Activated CD4-positive, alpha-beta T cell treated with anti-CD3 and anti-CD28 coated beads, Interleukin-2, amount 10 ng/mL, durations not matched to agents 24 days and 14 days (primary cell): ENCODE data around the gene LTB. TPM values are rescaled to one million over a fixed set of nuclear protein-coding genes. Genes with fewer than 3 reads are reported as not detected.
A peak's percentile ranks its signal among the peaks of the same experiment; 100 is the strongest.
"Not testable (repeated sequence)": the region's sequence is repeated elsewhere in the genome, so short reads cannot be mapped to it uniquely, and the experiment has no call there.

Source experiments
- DNase-seq: peaks from one replicate; pipeline ENCODE4 v3.0.0; 2022
- H3K27ac Mint-ChIP-seq: one replicate; pipeline ENCODE4 v1.8.0; 2022; ENCODE audit warnings: mild to moderate bottlenecking, mixed read lengths
- H3K27me3 Mint-ChIP-seq: one replicate; pipeline ENCODE4 v1.8.0; 2022; ENCODE audit warnings: mixed read lengths
- H3K36me3 Mint-ChIP-seq: one replicate; pipeline ENCODE4 v1.8.0; 2022; ENCODE audit warnings: low read depth, mild to moderate bottlenecking, mixed read lengths
- H3K4me1 Mint-ChIP-seq: one replicate; pipeline ENCODE4 v1.8.0; 2021; ENCODE audit warnings: mixed read lengths
- H3K4me3 Mint-ChIP-seq: one replicate; pipeline ENCODE4 v1.8.0; 2022; ENCODE audit warnings: mild to moderate bottlenecking, moderate library complexity, mixed read lengths
- H3K9me3 Mint-ChIP-seq: one replicate; pipeline ENCODE4 v1.8.0; 2021; ENCODE audit warnings: mixed read lengths
- intact Hi-C: fragments of 100-400 bp; cut with micrococcal nuclease; formaldehyde crosslinking; loops from one replicate; pipeline ENCODE4 v1.15.1; 2023
- total RNA-seq: library from RNA; stranded (reverse); gene quantifications from 2 replicates; pipeline ENCODE4 v1.2.3, GENCODE V29; 2022

Gene LTB
- total RNA-seq, 1 donor from 2014 or later, result 134 TPM

DNA sequence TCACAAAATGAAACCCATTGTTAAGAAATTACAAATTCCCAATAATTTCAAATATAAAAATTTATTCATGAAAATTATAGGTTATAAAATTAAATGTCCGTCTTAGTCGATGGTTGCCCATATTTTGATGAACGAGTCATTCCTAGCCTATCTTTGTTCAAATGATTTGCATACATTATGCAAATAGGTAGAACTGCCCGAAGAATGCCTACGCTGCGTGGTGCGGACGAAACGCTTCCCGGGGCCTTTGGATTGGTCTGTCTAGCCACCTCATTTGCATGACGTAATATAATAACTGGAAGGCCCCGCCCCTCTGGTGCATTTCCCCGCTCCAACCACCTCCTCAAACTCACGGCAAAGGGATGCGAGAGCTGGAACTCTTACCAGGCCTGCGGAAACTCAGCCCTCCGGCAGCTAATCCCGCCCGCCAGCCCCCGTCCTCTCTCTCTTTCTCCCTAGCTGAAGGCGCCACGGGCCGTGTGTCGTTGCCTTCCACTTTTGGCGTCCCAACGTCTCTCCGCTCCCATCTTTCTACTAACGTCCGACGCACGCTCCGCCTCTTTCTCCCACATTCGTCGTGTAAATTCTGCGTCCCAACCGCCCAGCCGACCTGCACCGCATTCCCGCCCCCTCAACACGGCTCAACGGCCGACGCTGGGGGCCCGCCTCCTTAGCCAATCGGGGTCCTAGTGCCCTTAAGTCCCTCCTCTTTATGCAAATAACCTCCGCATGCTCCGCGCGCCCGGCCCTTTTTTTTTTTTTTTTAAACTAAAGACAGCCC is 37.8 kb upstream of the LTB start:
- intact Hi-C loops, result loop anchor here (1.0 to 2.0 kb wide), 8 partner anchors 32 to 423 kb away; partner anchors contain the start of genes BAG6, DDX39B and NFKBIL1
- Mint-ChIP-seq H3K27ac (peak overlapping the region; percentile 95), H3K4me1 (peaks cover 46% of the 10 kb centered on the region)

GRCh38 chr6:31617010-31617409 is 34.8 kb upstream of the LTB start:
- Mint-ChIP-seq H3K4me1 (peaks cover 38% of the 10 kb centered on the region), H3K27ac (peak overlapping the region; percentile 96), H3K9me3 (no peaks in the 10 kb centered on the region), H3K36me3 (peaks cover 27% of the 10 kb centered on the region), H3K27me3 (no peaks in the 10 kb centered on the region), H3K4me3 (peak overlapping the region; percentile 94)
- no peak for DNase-seq
- intact Hi-C loops, result no loop called here

More for the DNA sequence above, 37.8 kb upstream of the LTB start:
- peak overlapping the region; percentile 90 for H3K4me3 Mint-ChIP-seq
- H3K27me3 Mint-ChIP-seq, result no peaks in the 10 kb centered on the region
- no peaks in the 10 kb centered on the region for H3K9me3 Mint-ChIP-seq
- H3K36me3 Mint-ChIP-seq, result peaks cover 53% of the 10 kb centered on the region
- DNase-seq, result peak; percentile 99

DNA sequence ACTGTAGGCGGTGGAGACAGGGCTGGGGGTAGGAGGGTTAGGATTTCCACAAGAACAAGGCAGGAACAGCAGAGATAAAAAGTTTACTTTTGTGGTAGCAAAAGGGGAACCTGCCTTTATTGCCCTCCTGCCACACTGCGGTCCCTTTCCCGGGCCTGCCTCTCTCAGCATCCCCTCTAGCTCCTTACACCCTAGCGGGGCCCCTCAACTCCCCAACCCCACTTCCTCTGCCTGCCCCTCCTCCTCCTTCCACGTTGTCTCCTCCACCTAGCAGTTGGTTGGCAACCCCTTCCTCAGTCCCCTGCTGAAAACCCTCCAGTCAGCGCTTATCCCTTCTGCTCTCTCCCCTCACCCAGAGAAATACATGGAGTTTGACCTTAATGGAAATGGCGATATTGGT is 33.5 kb upstream of the LTB start:
- H3K27me3 Mint-ChIP-seq, result no peaks in the 10 kb centered on the region
- DNase-seq, result peak; percentile 80
- H3K27ac Mint-ChIP-seq, result peak overlapping the region; percentile 96

GRCh38 chr6:31614684-31615578 is 32.7 kb upstream of the LTB start, which contains the start of gene AIF1:
AIF1 (plus strand) TSS chr6:31615234; CDS start chr6:31615330, 96 bp downstream.
- DNase-seq, result no peak
- H3K4me1 Mint-ChIP-seq, result peaks cover 30% of the 10 kb centered on the region
- peaks cover 15% of the 10 kb centered on the region for H3K36me3 Mint-ChIP-seq
- intact Hi-C loops, result no loop called here
- peak within 1 kb of the TSS; percentile 96 for H3K27ac Mint-ChIP-seq
- peak within 1 kb of the TSS; percentile 94 for H3K4me3 Mint-ChIP-seq
- H3K9me3 Mint-ChIP-seq, result no peaks in the 10 kb centered on the region
- no peaks in the 10 kb centered on the region for H3K27me3 Mint-ChIP-seq

More for the DNA sequence above, 33.5 kb upstream of the LTB start:
- Mint-ChIP-seq H3K9me3 (no peaks in the 10 kb centered on the region), H3K4me3 (peak overlapping the region; percentile 94), H3K36me3 (peaks cover 17% of the 10 kb centered on the region), H3K4me1 (peaks cover 32% of the 10 kb centered on the region)
- intact Hi-C loops, result no loop called here

DNA sequence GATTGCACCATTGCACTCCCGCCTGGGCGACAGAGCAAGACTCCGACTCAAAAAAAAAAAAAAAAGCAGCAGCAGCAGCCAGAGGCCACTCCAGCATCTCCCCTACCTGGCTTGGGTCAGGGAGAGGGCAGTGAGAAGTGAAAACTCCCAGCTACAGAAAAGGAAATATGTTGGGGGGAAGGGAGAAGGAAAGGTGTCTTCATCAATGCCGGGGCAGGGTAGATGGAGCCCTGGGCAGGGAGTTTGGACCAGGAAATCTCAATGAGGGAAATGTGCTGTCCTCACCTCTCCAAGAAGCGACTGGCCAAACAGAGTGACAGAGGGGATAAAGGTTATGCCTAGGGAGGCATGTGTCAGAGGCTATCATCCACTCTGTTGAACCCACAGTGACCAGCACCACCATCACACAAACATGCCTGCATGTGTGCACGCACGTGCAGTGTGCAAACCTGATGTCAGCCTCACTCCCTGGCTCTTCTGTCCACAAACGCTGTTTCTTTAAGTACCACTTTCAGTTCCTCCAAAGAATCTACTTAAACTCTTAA is 31.9 kb upstream of the LTB start:
- Mint-ChIP-seq H3K4me3 (no peak overlapping the region), H3K9me3 (no peaks in the 10 kb centered on the region)

GRCh38 chr6:31610968-31611367 is 28.7 kb upstream of the LTB start:
- intact Hi-C loops, result no loop called here
- H3K4me1 Mint-ChIP-seq, result peaks cover 18% of the 10 kb centered on the region
- no peaks in the 10 kb centered on the region for H3K27me3 Mint-ChIP-seq
- H3K36me3 Mint-ChIP-seq, result no peaks in the 10 kb centered on the region
- DNase-seq, result no peak
- no peak overlapping the region for H3K4me3 Mint-ChIP-seq
- no peaks in the 10 kb centered on the region for H3K9me3 Mint-ChIP-seq
- no peak overlapping the region for H3K27ac Mint-ChIP-seq

More for the DNA sequence above, 31.9 kb upstream of the LTB start:
- no peak for DNase-seq
- Mint-ChIP-seq H3K27ac (no peak overlapping the region), H3K4me1 (peaks cover 27% of the 10 kb centered on the region), H3K27me3 (no peaks in the 10 kb centered on the region), H3K36me3 (peaks cover 13% of the 10 kb centered on the region)
- intact Hi-C loops, result no loop called here

- no peak for DNase-seq
- H3K27me3 Mint-ChIP-seq, result no peaks in the 10 kb centered on the region
- H3K36me3 Mint-ChIP-seq, result no peaks in the 10 kb centered on the region
- H3K9me3 Mint-ChIP-seq, result no peaks in the 10 kb centered on the region
- H3K4me3 Mint-ChIP-seq, result no peak overlapping the region
- peaks cover 6% of the 10 kb centered on the region for H3K4me1 Mint-ChIP-seq
- no peak overlapping the region for H3K27ac Mint-ChIP-seq
- intact Hi-C loops, result no loop called here
Measured at GRCh38 chr6:31609519-31610406, 27.5 kb upstream of the LTB start.

GRCh38 chr6:31607317-31607716 is 25.1 kb upstream of the LTB start:
- Mint-ChIP-seq H3K27ac (no peak overlapping the region), H3K27me3 (peaks cover 2% of the 10 kb centered on the region), H3K4me3 (no peak overlapping the region), H3K9me3 (no peaks in the 10 kb centered on the region), H3K36me3 (no peaks in the 10 kb centered on the region), H3K4me1 (peaks cover 6% of the 10 kb centered on the region)
- DNase-seq, result no peak
- intact Hi-C loops, result no loop called here

- H3K4me3 Mint-ChIP-seq, result no peak overlapping the region
- H3K36me3 Mint-ChIP-seq, result no peaks in the 10 kb centered on the region
- intact Hi-C loops, result no loop called here
- H3K4me1 Mint-ChIP-seq, result peaks cover 41% of the 10 kb centered on the region
- no peak overlapping the region for H3K27ac Mint-ChIP-seq
- H3K27me3 Mint-ChIP-seq, result no peaks in the 10 kb centered on the region
- peak; percentile 84 for DNase-seq
- H3K9me3 Mint-ChIP-seq, result no peaks in the 10 kb centered on the region
Measured at GRCh38 chr6:31597006-31597405, 14.8 kb upstream of the LTB start.

DNA sequence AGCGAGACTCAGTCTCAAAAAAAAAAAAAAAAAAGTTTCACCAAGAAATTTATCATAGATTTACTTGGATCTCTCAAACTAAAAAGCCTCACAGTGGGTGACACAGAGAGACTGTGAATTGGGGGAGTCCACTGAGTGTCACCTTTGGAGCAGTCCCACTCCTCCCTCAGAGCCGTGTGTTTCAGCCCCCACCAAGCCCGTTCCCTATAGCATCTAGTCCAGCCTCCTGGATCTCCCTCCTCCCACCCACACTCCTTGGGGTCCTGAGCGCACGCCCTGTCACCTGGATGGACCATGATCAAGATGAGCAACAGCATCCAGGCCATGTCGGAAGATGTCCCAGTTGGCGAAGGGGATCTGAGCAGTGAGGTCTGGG is 10.2 kb upstream of the LTB start:
- H3K4me3 Mint-ChIP-seq, result peak overlapping the region; percentile 76
- peaks cover 12% of the 10 kb centered on the region for H3K36me3 Mint-ChIP-seq
- no peaks in the 10 kb centered on the region for H3K9me3 Mint-ChIP-seq
- H3K27ac Mint-ChIP-seq, result peak overlapping the region; percentile 71
- no peaks in the 10 kb centered on the region for H3K27me3 Mint-ChIP-seq
- intact Hi-C loops, result no loop called here
- H3K4me1 Mint-ChIP-seq, result peaks cover 49% of the 10 kb centered on the region
- peak; percentile 66 for DNase-seq

GRCh38 chr6:31590691-31591090 is 8.5 kb upstream of the LTB start:
- H3K36me3 Mint-ChIP-seq, result peaks cover 13% of the 10 kb centered on the region
- intact Hi-C loops, result not testable (repeated sequence)

GRCh38 chr6:31588871-31589650 is 6.8 kb upstream of the LTB start:
- intact Hi-C loops, result no loop called here
- H3K4me1 Mint-ChIP-seq, result peaks cover 58% of the 10 kb centered on the region

More at GRCh38 chr6:31590691-31591090, 8.5 kb upstream of the LTB start:
- H3K27me3 Mint-ChIP-seq, H3K27ac Mint-ChIP-seq, H3K9me3 Mint-ChIP-seq, DNase-seq, H3K4me3 Mint-ChIP-seq: not testable (repeated sequence)
- H3K4me1 Mint-ChIP-seq, result peaks cover 53% of the 10 kb centered on the region

More at GRCh38 chr6:31588871-31589650, 6.8 kb upstream of the LTB start:
- Mint-ChIP-seq H3K27ac (peak overlapping the region; percentile 34), H3K9me3 (no peaks in the 10 kb centered on the region), H3K27me3 (no peaks in the 10 kb centered on the region), H3K4me3 (peak overlapping the region; percentile 66), H3K36me3 (peaks cover 15% of the 10 kb centered on the region)
- no peak for DNase-seq
